ENCODE results near the gene CDKAL1. TPM values are rescaled to one million over a fixed set of nuclear protein-coding genes. Genes with fewer than 3 reads are reported as not detected.

CDKAL1 gene
- total and polyA plus RNA-seq, 2 of the 8 experiments (the other 6 are each of a cell fraction or from before 2014, with no cell fraction given) = 8.4 to 24.6 TPM

DNA sequence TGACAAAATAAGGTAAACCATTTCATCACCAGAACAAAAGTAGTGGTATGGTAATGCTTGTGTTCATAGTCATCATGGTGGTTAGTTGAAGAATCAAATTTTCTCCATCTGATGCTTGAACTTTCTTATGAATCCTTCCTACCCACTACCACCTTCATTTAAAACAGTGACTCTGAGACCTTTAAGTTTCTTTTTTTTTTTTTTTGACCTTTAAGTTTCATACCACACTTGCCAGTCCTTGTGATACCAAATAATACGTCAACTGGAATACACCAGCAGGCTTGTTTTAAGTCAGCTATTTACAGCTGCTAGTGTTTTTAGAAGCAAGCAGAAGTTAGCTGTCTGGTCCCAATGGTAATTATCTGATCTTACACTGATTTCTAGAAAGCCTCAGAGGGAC, 645.9 kb downstream of the CDKAL1 start:
- CTCF ChIA-PET (ENCODE audit: partially characterized antibody) = no interaction called here
- no peak for TF ChIP-seq RXRA (IDR thresholded peaks at IDR 0.05; ENCODE audit: insufficient read depth, low read depth, low read length)
- no peak for TF ChIP-seq SIRT6 (IDR thresholded peaks at IDR 0.05; ENCODE audit: low read length)
- TF ChIP-seq, protein P1, sequence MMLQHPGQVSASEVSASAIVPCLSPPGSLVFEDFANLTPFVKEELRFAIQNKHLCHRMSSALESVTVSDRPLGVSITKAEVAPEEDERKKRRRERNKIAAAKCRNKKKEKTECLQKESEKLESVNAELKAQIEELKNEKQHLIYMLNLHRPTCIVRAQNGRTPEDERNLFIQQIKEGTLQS (IDR thresholded peaks at IDR 0.05; ENCODE audit: insufficient read depth, low read depth, low read length) = no peak
- TF ChIP-seq CHD1 (IDR thresholded peaks at IDR 0.05; ENCODE audit: low read depth, low read length) = no peak
- TF ChIP-seq CBX5 (IDR thresholded peaks at IDR 0.05; ENCODE audit: low read depth, low read length) = no peak
- TF ChIP-seq, protein P2, sequence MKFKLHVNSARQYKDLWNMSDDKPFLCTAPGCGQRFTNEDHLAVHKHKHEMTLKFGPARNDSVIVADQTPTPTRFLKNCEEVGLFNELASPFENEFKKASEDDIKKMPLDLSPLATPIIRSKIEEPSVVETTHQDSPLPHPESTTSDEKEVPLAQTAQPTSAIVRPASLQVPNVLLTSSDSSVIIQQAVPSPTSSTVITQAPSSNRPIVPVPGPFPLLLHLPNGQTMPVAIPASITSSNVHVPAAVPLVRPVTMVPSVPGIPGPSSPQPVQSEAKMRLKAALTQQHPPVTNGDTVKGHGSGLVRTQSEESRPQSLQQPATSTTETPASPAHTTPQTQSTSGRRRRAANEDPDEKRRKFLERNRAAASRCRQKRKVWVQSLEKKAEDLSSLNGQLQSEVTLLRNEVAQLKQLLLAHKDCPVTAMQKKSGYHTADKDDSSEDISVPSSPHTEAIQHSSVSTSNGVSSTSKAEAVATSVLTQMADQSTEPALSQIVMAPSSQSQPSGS (IDR thresholded peaks at IDR 0.05; ENCODE audit: low read length) = no peak
- TF ChIP-seq, protein P3, sequence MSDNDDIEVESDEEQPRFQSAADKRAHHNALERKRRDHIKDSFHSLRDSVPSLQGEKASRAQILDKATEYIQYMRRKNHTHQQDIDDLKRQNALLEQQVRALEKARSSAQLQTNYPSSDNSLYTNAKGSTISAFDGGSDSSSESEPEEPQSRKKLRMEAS (IDR thresholded peaks at IDR 0.05) = no peak
- no peak for TF ChIP-seq NANOG (IDR thresholded peaks at IDR 0.05; ENCODE audit: insufficient read depth, low read depth, low read length, poor library complexity, severe bottlenecking)
- no peak for TF ChIP-seq SP4 (IDR thresholded peaks at IDR 0.05; ENCODE audit: low read length)
- TF ChIP-seq TEAD4 (IDR thresholded peaks at IDR 0.05; ENCODE audit: low read depth, low read length) = no peak
- no peak for TF ChIP-seq EP300 (IDR thresholded peaks at IDR 0.05; ENCODE audit: borderline replicate concordance in 1 of 2, low read depth in 2 of 2, low read length in 2 of 2)

More for the DNA sequence above, 645.9 kb downstream of the CDKAL1 start:
- Histone ChIP-seq H3K27ac (ENCODE audit: low read depth, low read length) (no peak overlapping the region), H4K91ac (replicated peaks; ENCODE audit: insufficient read length, low read length) (no peak overlapping the region), H2AK5ac (ENCODE audit: low read depth, low read length) (no peak overlapping the region), H2BK120ac (replicated peaks; ENCODE audit: low read depth, low read length) (no peak overlapping the region), H3K9me3 (ENCODE audit: insufficient read depth in 2 of 2, low read depth in 1 of 2, low read length in 1 of 2) (peaks cover 3 to 10% of the 10 kb centered on the region in 2 experiments), H3K9ac (replicated peaks in 1 of 4; ENCODE audit: extremely low read depth in 1 of 4, low read depth in 3 of 4, low read length in 3 of 4) (no peak overlapping the region), H3K18ac (ENCODE audit: extremely low read depth, low read length) (no peak overlapping the region), H2BK12ac (ENCODE audit: low read depth, low read length) (no peak overlapping the region), H3K79me2 (ENCODE audit: control insufficient read depth in 1 of 2, insufficient read depth in 2 of 2, low read length in 2 of 2) (no peaks in the 10 kb centered on the region), H2BK5ac (ENCODE audit: low read depth, low read length) (no peak overlapping the region), H3K4me1 (replicated peaks in 1 of 4; ENCODE audit: control insufficient read depth in 3 of 4, insufficient read depth in 4 of 4, low read length in 3 of 4) (peaks cover 2 to 4% (median 3%) of the 10 kb centered on the region in 4 experiments; a peak in 5 of 7 replicates), H3K56ac (replicated peaks; ENCODE audit: insufficient read length, low read depth, low read length) (no peak overlapping the region), H3K4me2 (ENCODE audit: insufficient read depth in 1 of 2, low read depth in 2 of 2, low read length in 2 of 2) (no peak overlapping the region), H3K4me3 (ENCODE audit: extremely low read depth in 1 of 4, insufficient read depth in 2 of 4, low read depth in 3 of 4, low read length in 4 of 4) (no peak overlapping the region), H3K23ac (ENCODE audit: insufficient read length) (no peak overlapping the region), H4K20me1 (replicated peaks in 1 of 2; ENCODE audit: control insufficient read depth in 1 of 2, insufficient read depth in 2 of 2, low read length in 2 of 2) (no peaks in the 10 kb centered on the region), H2BK20ac (ENCODE audit: low read length) (no peak overlapping the region), H4K8ac (ENCODE audit: extremely low read depth, insufficient read depth, low read length) (no peak overlapping the region), H3K36me3 (ENCODE audit: control insufficient read depth in 2 of 4, insufficient read depth in 4 of 4, low read length in 3 of 4) (peaks cover 0 to 3% (median 0%) of the 10 kb centered on the region in 4 experiments; a peak in 2 of 8 replicates), H3K14ac (ENCODE audit: insufficient read length) (no peak overlapping the region), H3K23me2 (ENCODE audit: low read depth, low read length) (no peaks in the 10 kb centered on the region), H2AFZ (ENCODE audit: low read length) (no peak overlapping the region), H3K79me1 (ENCODE audit: low read depth, low read length) (no peaks in the 10 kb centered on the region), H4K5ac (ENCODE audit: insufficient read length, low read depth, low read length) (no peak overlapping the region), H2BK15ac (ENCODE audit: low read length) (no peak overlapping the region), H3K27me3 (replicated peaks in 1 of 4; ENCODE audit: control insufficient read depth in 3 of 4, extremely low read depth in 1 of 4, insufficient read depth in 3 of 4, low read length in 3 of 4) (peaks cover 0 to 1% (median 0%) of the 10 kb centered on the region in 4 experiments; a peak in 1 of 7 replicates), H3K4ac (replicated peaks; ENCODE audit: insufficient read length, low read depth, low read length) (no peak overlapping the region)
- no peak for FAIRE-seq
- WGBS, 2 experiments (ENCODE audit: extremely low coverage in 1 of 2, insufficient coverage in 1 of 2, insufficient read length in 1 of 2, insufficient replicate concordance in 2 of 2, low coverage in 1 of 2, low lambda C conversion rate in 2 of 2, missing lambda C conversion rate in 1 of 2) = 88% methylated on average over 1 of the region's 1 CpG; no CpG with 5 or more reads in 1 of the 2 experiments
- no peak for DNase-seq (ENCODE audit: low read depth in 1 of 2, low spot score in 2 of 2)
- POLR2A ChIA-PET (ENCODE audit: partially characterized antibody) = interaction anchor here (0.7 kb wide), 1 partner anchor 71 kb away, joined by 3 read pairs; no protein-coding TSS in a partner anchor

Data from H1 (cell line).